HEK293 (cell line): Measurements from ENCODE around the gene SLC35F2.
"Not testable (repeated sequence)": the region's sequence is repeated elsewhere in the genome, so short reads cannot be mapped to it uniquely, and the experiment has no call there.

Experiments used
- CTCF ChIA-PET: fragments of 350-600 bp; formaldehyde crosslinking; extraction: SDS; loops from one replicate; lab custom pipeline; 2021; ENCODE audit warnings: antibody characterized with exemption; lab: Yijun Ruan, JAX
- POLR2A ChIA-PET: fragments of 300-600 bp; formaldehyde crosslinking; extraction: SDS; loops from one replicate; lab custom pipeline; 2020; ENCODE audit warnings: antibody characterized with exemption, inconsistent platforms; lab: Yijun Ruan, JAX
- H3K27ac ChIP-seq: fragments of 200-500 bp; sonication (Bioruptor generic); 2 replicates; pipeline ENCODE4 v1.5.1; 2014; ENCODE audit warnings: low read depth, low read length, control low read depth, inconsistent platforms; ENCODE audit errors: extremely low read depth
- H3K36me3 ChIP-seq, 2 experiments: fragments of 200-500 bp in 1 of 2; sonication (Bioruptor generic) in 1 of 2; 1 replicate in 1 of 2; 2 replicates in 1 of 2; pipeline ENCODE4 v1.5.1; 2014 to 2017; ENCODE audit warnings: inconsistent platforms in 2 of 2, low read length in 2 of 2; ENCODE audit not compliant: control insufficient read depth in 2 of 2, insufficient read depth in 1 of 2
- H3K4me1 ChIP-seq: fragments of 200-500 bp; sonication (Bioruptor generic); 2 replicates; pipeline ENCODE4 v1.5.1; 2014; ENCODE audit warnings: mild to moderate bottlenecking, low read length, inconsistent platforms; ENCODE audit not compliant: control insufficient read depth, insufficient read depth
- H3K4me3 ChIP-seq: 2 replicates; pipeline ENCODE4 v1.5.1; 2011; ENCODE audit warnings: low read depth, mild to moderate bottlenecking, control low read depth, low read length, moderate library complexity
- H3K9me3 ChIP-seq: fragments of 200-500 bp; sonication (Bioruptor generic); 2 replicates; pipeline ENCODE4 v1.5.1; 2014; ENCODE audit warnings: low read depth, low read length, inconsistent platforms; ENCODE audit not compliant: control insufficient read depth, insufficient read depth
- CTCF ChIP-seq: fragments of 450-650 bp; formaldehyde crosslinking; IDR thresholded peaks from 2 replicates; pipeline ENCODE4 v1.5.1; 2016; ENCODE audit warnings: missing biosample characterization, missing genetic modification characterization
- EGR2 ChIP-seq: fragments of 450-650 bp; formaldehyde crosslinking; IDR thresholded peaks from 2 replicates; pipeline ENCODE4 v1.5.1; 2016; ENCODE audit warnings: low read depth, missing biosample characterization, missing genetic modification characterization
- SCRT1 ChIP-seq: fragments of 450-650 bp; formaldehyde crosslinking; IDR thresholded peaks from 2 replicates; pipeline ENCODE4 v1.5.1; 2016; ENCODE audit warnings: missing biosample characterization, missing genetic modification characterization, borderline replicate concordance
- SP7 ChIP-seq: fragments of 450-650 bp; formaldehyde crosslinking; IDR thresholded peaks from 2 replicates; pipeline ENCODE4 v1.5.1; 2016; ENCODE audit warnings: missing biosample characterization, missing genetic modification characterization
- ZFP3 ChIP-seq: fragments of 450-650 bp; formaldehyde crosslinking; IDR thresholded peaks from 2 replicates; pipeline ENCODE4 v1.5.1; 2016; ENCODE audit warnings: low read depth, missing biosample characterization, missing genetic modification characterization
- ZNF112 ChIP-seq: fragments of 450-650 bp; formaldehyde crosslinking; IDR thresholded peaks from 2 replicates; pipeline ENCODE4 v1.5.0; 2017; ENCODE audit warnings: missing biosample characterization, missing genetic modification characterization
- ZNF248 ChIP-seq: fragments of 450-650 bp; formaldehyde crosslinking; IDR thresholded peaks from 2 replicates; pipeline ENCODE4 v1.5.1; 2017; ENCODE audit warnings: missing biosample characterization, missing genetic modification characterization
- ZNF266 ChIP-seq: fragments of 450-650 bp; formaldehyde crosslinking; IDR thresholded peaks from 2 replicates; pipeline ENCODE4 v1.5.1; 2016; ENCODE audit warnings: missing biosample characterization, missing genetic modification characterization, low read depth
- ZNF335 ChIP-seq: fragments of 450-650 bp; formaldehyde crosslinking; conservative IDR thresholded peaks from 2 replicates; pipeline ENCODE4 v1.5.1; 2016; ENCODE audit warnings: missing biosample characterization, missing genetic modification characterization
- ZNF354C ChIP-seq: fragments of 450-650 bp; formaldehyde crosslinking; IDR thresholded peaks from 2 replicates; pipeline ENCODE4 v1.5.1; 2016; ENCODE audit warnings: missing biosample characterization, missing genetic modification characterization, low read depth, borderline replicate concordance
- ZNF426 ChIP-seq: fragments of 450-650 bp; formaldehyde crosslinking; IDR thresholded peaks from 2 replicates; pipeline ENCODE4 v1.5.1; 2017; ENCODE audit warnings: missing biosample characterization, missing genetic modification characterization, mild to moderate bottlenecking, inconsistent platforms, moderate library complexity
- ZNF501 ChIP-seq: fragments of 450-650 bp; formaldehyde crosslinking; IDR thresholded peaks from 2 replicates; pipeline ENCODE4 v1.5.1; 2016; ENCODE audit warnings: missing biosample characterization, missing genetic modification characterization
- ZNF514 ChIP-seq: fragments of 450-650 bp; formaldehyde crosslinking; IDR thresholded peaks from 2 replicates; pipeline ENCODE4 v1.5.1; 2016; ENCODE audit warnings: missing biosample characterization, missing genetic modification characterization
- ZNF571 ChIP-seq: fragments of 450-650 bp; formaldehyde crosslinking; IDR thresholded peaks from 2 replicates; pipeline ENCODE4 v1.5.0; 2017; ENCODE audit warnings: missing biosample characterization, missing genetic modification characterization
- ZNF596 ChIP-seq: fragments of 450-650 bp; IDR thresholded peaks from 2 replicates; pipeline ENCODE4 v1.5.0; 2018; ENCODE audit warnings: missing biosample characterization, mild to moderate bottlenecking, missing genetic modification characterization, moderate library complexity
- ZNF654 ChIP-seq: fragments of 450-650 bp; formaldehyde crosslinking; IDR thresholded peaks from 2 replicates; pipeline ENCODE4 v1.5.1; 2016; ENCODE audit warnings: low read depth, missing biosample characterization, missing genetic modification characterization
- ZNF692 ChIP-seq: fragments of 450-650 bp; formaldehyde crosslinking; IDR thresholded peaks from 2 replicates; pipeline ENCODE4 v1.5.1; 2016; ENCODE audit warnings: missing biosample characterization, missing genetic modification characterization
- TF ChIP-seq, protein P1 (sequence below): fragments of 450-650 bp; formaldehyde crosslinking; IDR thresholded peaks from 2 replicates; pipeline ENCODE4 v1.5.1; 2016; ENCODE audit warnings: missing biosample characterization, missing genetic modification characterization
- TF ChIP-seq, protein P2 (sequence below): fragments of 450-650 bp; formaldehyde crosslinking; IDR thresholded peaks from 2 replicates; pipeline ENCODE4 v1.5.1; 2017; ENCODE audit warnings: missing biosample characterization, missing genetic modification characterization
- TF ChIP-seq, protein P3 (sequence below): sonication (generic); formaldehyde crosslinking; IDR thresholded peaks from 2 replicates; pipeline ENCODE4 v1.8.1; 2022; ENCODE audit warnings: mild to moderate bottlenecking, moderate library complexity, missing genetic modification reagents

SLC35F2 gene

GRCh38 chr11:107769189-107769588, 89.4 kb downstream of the SLC35F2 start (continued):
- TF ChIP-seq, protein P1, sequence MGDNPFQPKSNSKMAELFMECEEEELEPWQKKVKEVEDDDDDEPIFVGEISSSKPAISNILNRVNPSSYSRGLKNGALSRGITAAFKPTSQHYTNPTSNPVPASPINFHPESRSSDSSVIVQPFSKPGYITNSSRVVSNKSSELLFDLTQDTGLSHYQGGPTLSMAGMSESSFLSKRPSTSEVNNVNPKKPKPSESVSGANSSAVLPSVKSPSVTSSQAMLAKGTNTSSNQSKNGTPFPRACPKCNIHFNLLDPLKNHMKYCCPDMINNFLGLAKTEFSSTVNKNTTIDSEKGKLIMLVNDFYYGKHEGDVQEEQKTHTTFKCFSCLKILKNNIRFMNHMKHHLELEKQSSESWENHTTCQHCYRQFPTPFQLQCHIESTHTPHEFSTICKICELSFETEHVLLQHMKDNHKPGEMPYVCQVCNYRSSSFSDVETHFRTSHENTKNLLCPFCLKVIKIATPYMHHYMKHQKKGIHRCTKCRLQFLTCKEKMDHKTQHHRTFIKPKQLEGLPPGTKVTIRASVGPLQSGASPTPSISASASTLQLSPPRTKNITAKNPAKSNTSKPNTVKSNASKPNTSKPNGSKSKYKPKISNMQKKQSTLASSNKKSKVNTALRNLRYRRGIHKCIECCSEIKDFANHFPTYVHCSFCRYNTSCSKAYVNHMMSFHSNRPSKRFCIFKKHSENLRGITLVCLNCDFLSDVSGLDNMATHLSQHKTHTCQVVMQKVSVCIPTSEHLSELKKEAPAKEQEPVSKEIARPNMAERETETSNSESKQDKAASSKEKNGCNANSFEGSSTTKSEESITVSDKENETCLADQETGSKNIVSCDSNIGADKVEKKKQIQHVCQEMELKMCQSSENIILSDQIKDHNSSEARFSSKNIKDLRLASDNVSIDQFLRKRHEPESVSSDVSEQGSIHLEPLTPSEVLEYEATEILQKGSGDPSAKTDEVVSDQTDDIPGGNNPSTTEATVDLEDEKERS (tag by site-specific recombination): no peak
- TF ChIP-seq ZNF692 (tag by site-specific recombination): no peak
- no peak for TF ChIP-seq ZFP3
- TF ChIP-seq ZNF248 (tag by site-specific recombination): no peak
- TF ChIP-seq ZNF501: no peak
- no peak for TF ChIP-seq ZNF571
- no peak for TF ChIP-seq ZNF426 (tag by site-specific recombination)
- TF ChIP-seq ZNF354C (tag by site-specific recombination): no peak
- TF ChIP-seq ZNF266 (tag by site-specific recombination): no peak
- TF ChIP-seq ZNF654 (tag by site-specific recombination): no peak

DNA sequence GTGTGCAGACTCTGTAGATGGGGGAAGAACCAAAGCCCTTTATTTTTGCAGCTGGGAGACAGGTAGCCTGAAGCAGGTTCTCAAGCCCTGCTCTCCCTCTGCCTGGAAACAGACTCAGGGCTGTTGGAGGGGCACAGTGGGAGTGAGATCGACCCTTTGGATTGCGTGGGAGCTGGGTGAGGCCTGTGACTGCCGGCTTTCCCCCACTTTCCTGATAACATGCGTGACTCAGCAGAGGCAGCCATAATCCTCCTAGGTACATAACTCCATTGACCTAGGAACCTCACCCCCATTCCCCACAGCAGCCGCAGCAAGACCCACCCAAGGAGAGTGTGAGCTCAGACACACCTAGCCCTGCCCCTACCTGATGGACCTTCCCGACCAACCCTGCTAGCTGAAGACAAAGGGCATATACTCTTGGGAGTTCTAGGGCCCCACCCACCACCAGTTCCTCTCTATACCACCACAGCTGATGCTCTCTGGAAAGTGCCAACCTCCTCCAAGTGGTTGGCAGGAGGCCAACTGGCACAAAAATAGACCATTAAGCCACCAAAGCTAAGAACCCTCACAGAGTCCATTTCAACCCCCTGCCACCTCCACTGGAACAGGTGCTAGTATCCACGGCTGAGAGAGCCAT, 99.8 kb downstream of the SLC35F2 start:
- H3K27ac ChIP-seq, H3K9me3 ChIP-seq, H3K36me3 ChIP-seq, H3K4me3 ChIP-seq, H3K4me1 ChIP-seq, POLR2A ChIA-PET: not testable (repeated sequence)
- CTCF ChIA-PET: interaction anchor here (0.5 to 1.2 kb wide), 4 partner anchors 10 to 78 kb away, joined by 3 read pairs; no protein-coding TSS in a partner anchor
- TF ChIP-seq EGR2 (tag by site-specific recombination): peak; percentile 22; the same call in 1 of the 2 replicates

DNA sequence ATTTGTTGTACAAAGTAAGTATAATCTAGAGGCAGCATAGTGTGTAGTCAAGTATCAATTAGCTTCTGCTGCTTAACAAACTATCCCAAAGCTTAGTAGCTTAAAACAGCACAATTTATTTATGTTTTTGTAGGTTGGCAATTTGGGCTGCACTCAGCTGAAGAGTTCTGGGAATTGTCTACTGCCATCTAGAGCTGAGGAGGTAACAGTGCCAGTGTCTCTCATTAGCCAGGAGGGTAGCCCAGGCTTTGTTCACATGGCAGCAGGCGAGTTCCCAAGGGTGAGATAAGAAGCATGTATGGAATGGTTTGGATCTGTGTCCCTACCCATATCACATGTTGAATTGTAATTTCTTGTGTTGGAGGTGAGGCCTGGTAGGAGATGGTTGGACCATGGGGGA, 100.9 kb downstream of the SLC35F2 start:
- no peaks in the 10 kb centered on the region for H3K9me3 ChIP-seq
- H3K36me3 ChIP-seq: no peaks in the 10 kb centered on the region
- ChIA-PET POLR2A (no interaction called here), CTCF (interaction anchor here (0.5 to 1.8 kb wide), 5 partner anchors 11 to 1185 kb away, joined by 3 to 7 read pairs (median 3); no protein-coding TSS in a partner anchor)
- H3K4me3 ChIP-seq: no peak overlapping the region
- H3K4me1 ChIP-seq: no peaks in the 10 kb centered on the region
- TF ChIP-seq SP7: no peak
- TF ChIP-seq, protein P2, sequence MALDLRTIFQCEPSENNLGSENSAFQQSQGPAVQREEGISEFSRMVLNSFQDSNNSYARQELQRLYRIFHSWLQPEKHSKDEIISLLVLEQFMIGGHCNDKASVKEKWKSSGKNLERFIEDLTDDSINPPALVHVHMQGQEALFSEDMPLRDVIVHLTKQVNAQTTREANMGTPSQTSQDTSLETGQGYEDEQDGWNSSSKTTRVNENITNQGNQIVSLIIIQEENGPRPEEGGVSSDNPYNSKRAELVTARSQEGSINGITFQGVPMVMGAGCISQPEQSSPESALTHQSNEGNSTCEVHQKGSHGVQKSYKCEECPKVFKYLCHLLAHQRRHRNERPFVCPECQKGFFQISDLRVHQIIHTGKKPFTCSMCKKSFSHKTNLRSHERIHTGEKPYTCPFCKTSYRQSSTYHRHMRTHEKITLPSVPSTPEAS (tag by site-specific recombination): no peak
- TF ChIP-seq ZNF112 (tag by site-specific recombination): no peak
- TF ChIP-seq SCRT1 (tag by site-specific recombination): no peak
- TF ChIP-seq ZNF596: no peak
- TF ChIP-seq ZNF514 (tag by site-specific recombination): no peak
- no peak for TF ChIP-seq ZNF335 (tag by site-specific recombination)
- no peak for TF ChIP-seq CTCF (tag by site-specific recombination)
- TF ChIP-seq, protein P3, sequence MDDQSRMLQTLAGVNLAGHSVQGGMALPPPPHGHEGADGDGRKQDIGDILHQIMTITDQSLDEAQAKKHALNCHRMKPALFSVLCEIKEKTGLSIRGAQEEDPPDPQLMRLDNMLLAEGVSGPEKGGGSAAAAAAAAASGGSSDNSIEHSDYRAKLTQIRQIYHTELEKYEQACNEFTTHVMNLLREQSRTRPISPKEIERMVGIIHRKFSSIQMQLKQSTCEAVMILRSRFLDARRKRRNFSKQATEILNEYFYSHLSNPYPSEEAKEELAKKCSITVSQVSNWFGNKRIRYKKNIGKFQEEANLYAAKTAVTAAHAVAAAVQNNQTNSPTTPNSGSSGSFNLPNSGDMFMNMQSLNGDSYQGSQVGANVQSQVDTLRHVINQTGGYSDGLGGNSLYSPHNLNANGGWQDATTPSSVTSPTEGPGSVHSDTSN (CRISPR knock-in tag): no peak
- no peak overlapping the region for H3K27ac ChIP-seq
